Ovary (tissue), 9 donors: Measurements from ENCODE around the gene SPINT2. TPM values are rescaled to one million over a fixed set of nuclear protein-coding genes. Genes with fewer than 3 reads are reported as not detected.

Source experiments
- DNase-seq, 5 donors: peaks; one replicate each; pipeline ENCODE4 v3.0.0-alpha.2; 2019 to 2020
- H3K27ac ChIP-seq, 2 donors: fragments of 200-600 bp; one replicate each; pipeline versions ENCODE4 v1.5.1 to v1.8.0; 2019 to 2022
- H3K27me3 ChIP-seq: fragments of 200-600 bp; one replicate; pipeline ENCODE4 v1.8.0; 2022
- H3K36me3 ChIP-seq: fragments of 200-600 bp; sonication (generic); one replicate; pipeline ENCODE4 v1.5.1; 2019
- H3K4me1 ChIP-seq: one replicate; pipeline ENCODE4 v1.8.1; 2013; ENCODE audit warnings: mild to moderate bottlenecking, moderate library complexity; ENCODE audit not compliant: insufficient read depth
- H3K4me3 ChIP-seq: fragments of 200-600 bp; sonication (generic); one replicate; pipeline ENCODE4 v1.5.1; 2017
- H3K9me3 ChIP-seq, 2 donors: fragments of 200-600 bp in 1 of 2; sonication (generic) in 1 of 2; one replicate each; pipeline versions ENCODE4 v1.5.1 to v1.8.1; 2013 to 2019; ENCODE audit warnings: mild to moderate bottlenecking in 1 of 2, moderate library complexity in 1 of 2
- EP300 ChIP-seq: sonication (generic); formaldehyde crosslinking; IDR thresholded peaks from one replicate; pipeline ENCODE4 v1.6.1; 2017; ENCODE audit warnings: antibody characterized with exemption
- POLR2A ChIP-seq: fragments of 450-650 bp; IDR thresholded peaks from one replicate; pipeline ENCODE4 v1.6.1; 2017; ENCODE audit warnings: antibody characterized with exemption, mild to moderate bottlenecking, moderate library complexity
- WGBS, 3 donors: extraction: QIAGEN DNeasy Blood & Tissue Kit in 1 of 3; methylation state at CpG; one replicate each; pipeline versions ENCODE4 v1.1.5 to v1.1.7; 2013 to 2017; 5-methylcytosine and 5-hydroxymethylcytosine counted together
- intact Hi-C, 4 donors: fragments of 100-400 bp; cut with DNase I; formaldehyde crosslinking; loops; one replicate each; pipeline versions ENCODE4 v1.11.0 to v1.15.1; 2022 to 2023
- polyA plus RNA-seq, 2 donors: library from polyadenylated mRNA; stranded (reverse); fragments of 200-250 nt in 1 of 2; fragments of 350-450 nt in 1 of 2; fragmentation: Illumina TruSeq in 1 of 2; extraction: RNeasy Lipid Tissue Mini Kit (QIAGEN cat#74804) in 1 of 2; gene quantifications; one replicate each; pipeline ENCODE4 v1.2.3, GENCODE V29; 2013 to 2014
- total RNA-seq, 7 donors: library from RNA; depleted of rRNA in 2 of 7; stranded (reverse); fragments of >200 nt in 2 of 7; fragmentation: NEBNext Ultra II Directional in 3 of 7; extraction: Animal tissue kit (Norgen Biotek cat#: 25700) in 3 of 7; gene quantifications; one replicate each; pipeline versions ENCODE4 v1.1.0 to v1.2.4, GENCODE V29; 2016 to 2023
- TF ChIP-seq, protein P1 (sequence below), 3 donors: fragments of 450-650 bp in 2 of 3; fragments of 200-600 bp in 1 of 3; IDR thresholded peaks; one replicate each; pipeline versions ENCODE4 v1.5.1 to v1.8.0; 2016 to 2022; ENCODE audit warnings: antibody characterized with exemption in 3 of 3, mild to moderate bottlenecking in 1 of 3
- donor health status: DM: no; HTN: no; CAD: no; lungs with moderate emphysema.
- donor health status: DM: no; HTN: no; CAD: no.
- donor health status: Bipolar disorder and iron deficiency.
- donor health status: DM: yes; HTN: yes; CAD: no.
- donor health status: DM: no; HTN: no; CAD: no.
- donor health status: DM: yes; HTN: yes; CAD: no.

Gene SPINT2
- total and polyA plus RNA-seq, 9 donors, result 71.5 to 556 (median 117) TPM

DNA sequence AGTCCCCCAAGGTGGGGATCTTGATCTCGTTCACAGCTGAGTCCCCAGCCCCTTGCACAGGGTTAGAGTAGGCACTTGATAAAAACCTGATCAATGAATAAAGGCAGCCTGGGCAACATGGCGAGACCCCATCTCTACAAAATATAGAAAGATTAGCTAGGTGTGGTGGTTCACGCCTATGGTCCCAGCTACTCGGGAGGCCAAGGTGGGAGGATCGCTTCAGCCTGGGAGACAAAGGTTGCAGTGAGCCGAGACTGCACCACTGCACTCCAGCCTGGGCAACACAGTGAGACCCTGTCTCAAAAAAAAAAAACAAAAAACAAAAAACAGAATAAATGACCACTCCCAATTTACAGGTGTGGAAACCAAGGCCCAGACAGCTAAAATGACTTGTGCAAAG, 46.6 kb downstream of the SPINT2 start:
- H3K27ac ChIP-seq, result no peak overlapping the region
- DNase-seq, result no peak
- intact Hi-C loops, result no loop called here
- no peaks in the 10 kb centered on the region for H3K27me3 ChIP-seq
- H3K9me3 ChIP-seq, result no peaks in the 10 kb centered on the region
- no peaks in the 10 kb centered on the region for H3K4me1 ChIP-seq
- no peaks in the 10 kb centered on the region for H3K36me3 ChIP-seq
- 95 to 99% (median 98%) methylated on average over 6 of the region's 6 CpGs for WGBS, 3 donors
- TF ChIP-seq EP300 (no peak), POLR2A (no peak)
- TF ChIP-seq, protein P1, sequence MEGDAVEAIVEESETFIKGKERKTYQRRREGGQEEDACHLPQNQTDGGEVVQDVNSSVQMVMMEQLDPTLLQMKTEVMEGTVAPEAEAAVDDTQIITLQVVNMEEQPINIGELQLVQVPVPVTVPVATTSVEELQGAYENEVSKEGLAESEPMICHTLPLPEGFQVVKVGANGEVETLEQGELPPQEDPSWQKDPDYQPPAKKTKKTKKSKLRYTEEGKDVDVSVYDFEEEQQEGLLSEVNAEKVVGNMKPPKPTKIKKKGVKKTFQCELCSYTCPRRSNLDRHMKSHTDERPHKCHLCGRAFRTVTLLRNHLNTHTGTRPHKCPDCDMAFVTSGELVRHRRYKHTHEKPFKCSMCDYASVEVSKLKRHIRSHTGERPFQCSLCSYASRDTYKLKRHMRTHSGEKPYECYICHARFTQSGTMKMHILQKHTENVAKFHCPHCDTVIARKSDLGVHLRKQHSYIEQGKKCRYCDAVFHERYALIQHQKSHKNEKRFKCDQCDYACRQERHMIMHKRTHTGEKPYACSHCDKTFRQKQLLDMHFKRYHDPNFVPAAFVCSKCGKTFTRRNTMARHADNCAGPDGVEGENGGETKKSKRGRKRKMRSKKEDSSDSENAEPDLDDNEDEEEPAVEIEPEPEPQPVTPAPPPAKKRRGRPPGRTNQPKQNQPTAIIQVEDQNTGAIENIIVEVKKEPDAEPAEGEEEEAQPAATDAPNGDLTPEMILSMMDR (IDR thresholded peaks at IDR 0.05), result no peak
- no peak overlapping the region for H3K4me3 ChIP-seq

DNA sequence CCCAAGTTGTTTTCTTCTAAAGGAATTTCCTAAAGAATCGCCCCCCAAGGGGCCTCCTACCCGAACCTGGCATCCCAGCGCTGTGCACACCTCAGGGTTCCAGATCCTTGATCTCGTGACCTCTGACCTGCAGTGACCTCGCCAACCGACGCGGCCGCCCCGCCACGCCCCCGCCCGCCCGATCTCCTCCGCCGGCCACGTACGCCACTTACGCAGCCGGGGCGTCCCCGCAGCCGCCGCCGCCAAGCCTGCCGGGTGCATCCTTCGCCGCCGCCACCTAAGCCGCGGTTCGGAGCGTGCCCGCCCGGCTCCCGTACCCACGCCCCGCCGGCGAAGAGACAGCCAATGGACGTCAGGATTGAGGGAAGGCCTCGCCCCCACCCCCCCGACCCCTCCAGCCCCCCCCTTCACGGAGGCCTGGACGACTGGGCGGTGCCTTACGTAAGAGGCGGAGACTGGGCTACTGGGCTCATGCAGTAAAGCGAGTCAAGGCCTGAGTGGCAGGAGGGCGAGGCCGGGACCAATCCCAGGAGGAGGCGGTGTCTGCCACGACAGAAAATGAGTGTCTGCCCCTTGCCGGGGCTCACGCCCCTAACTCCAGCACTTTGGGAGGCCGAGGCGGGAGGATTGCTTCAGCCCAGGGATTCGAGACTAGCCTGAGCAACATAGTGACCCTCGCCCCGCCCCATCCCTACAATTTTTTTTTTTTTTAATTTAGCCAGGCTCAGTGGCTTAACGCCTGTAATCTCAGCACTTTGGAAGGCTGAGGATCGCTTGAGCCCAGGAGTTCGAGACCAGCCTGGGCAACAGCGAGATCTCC, 51.5 kb downstream of the SPINT2 start, which contains the start of gene YIF1B:
Gene YIF1B (minus strand): TSS at position 291 of the 820 bp plus-strand sequence. CDS start 30 bp downstream, at position 261.
- 0 to 2% (median 1%) methylated on average over 46 to 64 of the region's 64 CpGs for WGBS, 3 donors
- TF ChIP-seq, protein P1 (IDR thresholded peaks at IDR 0.05), result no peak
- no peak for TF ChIP-seq POLR2A
- no peak for TF ChIP-seq EP300
- H3K4me1 ChIP-seq, result peaks cover 1% of the 10 kb centered on the region
- peak within 1 kb of the TSS; percentile 43 to 85 for H3K27ac ChIP-seq
- peak within 1 kb of the TSS; percentile 47 for H3K4me3 ChIP-seq
- H3K27me3 ChIP-seq, result no peaks in the 10 kb centered on the region
- intact Hi-C loops, result loop anchor here in 1 of 4 donors (5.0 kb wide), 1 partner anchor 64 kb away; no protein-coding TSS in a partner anchor
- H3K9me3 ChIP-seq, result no peaks in the 10 kb centered on the region
- peak; percentile 94 to 96 (median 96) for DNase-seq
- H3K36me3 ChIP-seq, result no peaks in the 10 kb centered on the region

DNA sequence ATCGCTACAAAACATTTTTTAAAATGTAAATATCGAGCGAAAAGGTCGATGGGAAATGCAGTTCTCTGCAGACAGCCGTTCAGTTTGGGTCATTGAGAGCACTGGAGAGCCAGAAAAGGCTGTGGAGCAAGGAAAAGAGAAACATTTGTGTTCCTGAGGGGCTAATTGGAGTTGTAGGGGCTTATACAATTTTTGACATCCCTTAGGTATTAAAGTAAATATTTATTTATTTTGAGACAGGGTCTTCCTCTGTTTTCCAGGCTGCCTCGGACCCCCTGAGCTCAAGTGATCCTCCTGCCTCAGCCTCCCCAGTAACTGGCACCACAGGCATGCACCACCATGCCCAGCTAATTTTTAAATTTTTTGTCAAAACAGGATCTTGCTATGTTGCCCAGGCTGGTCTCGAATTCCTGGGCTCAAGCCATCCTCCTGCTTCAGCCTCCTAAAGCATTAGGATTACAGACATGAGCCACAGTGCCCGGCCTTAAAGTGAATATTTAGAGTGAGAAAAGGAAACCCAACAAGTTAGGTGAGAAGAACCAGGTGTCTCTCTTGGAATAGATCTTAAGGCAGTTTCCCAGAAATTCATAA, 52.2 kb downstream of the SPINT2 start:
- TF ChIP-seq POLR2A (no peak), EP300 (no peak)
- TF ChIP-seq, protein P1 (IDR thresholded peaks at IDR 0.05), result no peak
- WGBS, 3 donors, result 31 to 33% (median 31%) methylated on average over 8 of the region's 8 CpGs
- Histone ChIP-seq H3K9me3 (no peaks in the 10 kb centered on the region), H3K4me1 (peaks cover 3% of the 10 kb centered on the region), H3K4me3 (peak overlapping the region; percentile 47), H3K27me3 (no peaks in the 10 kb centered on the region), H3K36me3 (no peaks in the 10 kb centered on the region), H3K27ac (peak overlapping the region; percentile 43 to 85)
- intact Hi-C loops, result loop anchor here in 1 of 4 donors (5.0 kb wide), 1 partner anchor 64 kb away; no protein-coding TSS in a partner anchor
- no peak for DNase-seq

DNA sequence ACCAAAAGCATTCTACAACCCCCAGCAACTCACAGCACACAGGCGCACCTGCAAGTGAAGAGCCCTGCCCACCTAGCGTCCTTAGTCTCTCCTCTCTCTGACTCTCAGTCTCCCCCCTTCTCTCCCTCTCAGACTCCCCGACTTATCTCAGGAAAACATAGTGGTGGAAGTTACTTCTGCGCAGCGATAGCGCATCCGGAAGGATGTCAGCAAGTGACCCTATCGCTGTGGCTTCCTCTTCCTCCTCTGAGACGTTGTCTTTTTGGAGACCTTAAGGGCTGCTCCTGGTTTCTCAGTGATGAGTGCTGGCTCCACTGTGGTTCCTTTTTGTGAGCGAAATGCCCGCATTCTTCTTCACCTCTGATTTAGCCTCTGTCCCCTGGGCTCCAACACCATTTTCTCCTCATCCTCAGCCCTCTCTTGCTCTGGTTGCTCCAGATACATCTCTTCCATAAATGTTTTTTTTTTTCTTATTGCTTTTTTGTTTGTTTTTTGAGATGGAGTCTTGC, 52.8 kb downstream of the SPINT2 start:
- TF ChIP-seq, protein P1 (IDR thresholded peaks at IDR 0.05), result no peak
- TF ChIP-seq POLR2A, result no peak
- TF ChIP-seq EP300, result no peak
- Histone ChIP-seq H3K27ac (no peak overlapping the region), H3K4me1 (peaks cover 7% of the 10 kb centered on the region), H3K27me3 (no peaks in the 10 kb centered on the region), H3K9me3 (no peaks in the 10 kb centered on the region), H3K4me3 (no peak overlapping the region), H3K36me3 (no peaks in the 10 kb centered on the region)
- DNase-seq, result no peak
- WGBS, 3 donors, result 69 to 77% (median 76%) methylated on average over 11 of the region's 11 CpGs
- intact Hi-C loops, result loop anchor here in 1 of 4 donors (5.0 kb wide), 1 partner anchor 65 kb away; no protein-coding TSS in a partner anchor
